HEK293T (cell line): ENCODE results near the gene MCL1.

Source experiments
- CTCF ChIA-PET: fragments of 350-600 bp; formaldehyde crosslinking; extraction: SDS; loops from one replicate; lab custom pipeline; 2021; ENCODE audit warnings: antibody characterized with exemption, inconsistent platforms; lab: Yijun Ruan, JAX
- POLR2A ChIA-PET: fragments of 350-600 bp; formaldehyde crosslinking; extraction: SDS; loops from one replicate; lab custom pipeline; 2020; ENCODE audit warnings: antibody characterized with exemption, inconsistent platforms; lab: Yijun Ruan, JAX
- DNase-seq: peaks from one replicate; pipeline ENCODE4 v3.0.0; 2012; ENCODE audit warnings: mixed read lengths; ENCODE audit errors: extremely low spot score
- ARNT ChIP-seq: fragments of 450-650 bp; IDR thresholded peaks from 2 replicates; pipeline ENCODE4 v1.6.1; 2017; ENCODE audit warnings: mild to moderate bottlenecking
- BHLHE40 ChIP-seq: fragments of 450-650 bp; IDR thresholded peaks from 2 replicates; pipeline ENCODE4 v1.6.1; 2016; ENCODE audit warnings: mild to moderate bottlenecking, moderate library complexity, borderline replicate concordance
- CTBP1 ChIP-seq: fragments of 450-650 bp; IDR thresholded peaks from 2 replicates; pipeline ENCODE4 v1.6.1; 2016; ENCODE audit warnings: borderline replicate concordance
- ELF4 ChIP-seq: fragments of 450-650 bp; IDR thresholded peaks from 2 replicates; pipeline ENCODE4 v1.6.1; 2017; ENCODE audit warnings: antibody characterized with exemption
- FOXA1 ChIP-seq: fragments of 450-650 bp; IDR thresholded peaks from 2 replicates; pipeline ENCODE4 v1.6.1; 2016; ENCODE audit warnings: mild to moderate bottlenecking
- FOXK2 ChIP-seq: fragments of 450-650 bp; IDR thresholded peaks from 2 replicates; pipeline ENCODE4 v1.6.1; 2016; ENCODE audit warnings: mild to moderate bottlenecking
- FOXM1 ChIP-seq: fragments of 450-650 bp; IDR thresholded peaks from 2 replicates; pipeline ENCODE4 v1.6.1; 2017; ENCODE audit warnings: mild to moderate bottlenecking, borderline replicate concordance
- HDGF ChIP-seq: fragments of 450-650 bp; IDR thresholded peaks from 2 replicates; pipeline ENCODE4 v1.6.1; 2017; ENCODE audit warnings: antibody characterized with exemption, borderline replicate concordance
- L3MBTL2 ChIP-seq: fragments of 450-650 bp; conservative IDR thresholded peaks from 2 replicates; pipeline ENCODE4 v1.6.1; 2016; ENCODE audit warnings: mild to moderate bottlenecking
- LEF1 ChIP-seq: fragments of 450-650 bp; IDR thresholded peaks from 2 replicates; pipeline ENCODE4 v1.6.1; 2017; ENCODE audit warnings: mild to moderate bottlenecking, borderline replicate concordance
- NFRKB ChIP-seq: fragments of 450-650 bp; IDR thresholded peaks from 2 replicates; pipeline ENCODE4 v1.6.1; 2016; ENCODE audit warnings: mild to moderate bottlenecking, moderate library complexity
- SP1 ChIP-seq: fragments of 450-650 bp; IDR thresholded peaks from 2 replicates; pipeline ENCODE4 v1.6.1; 2017
- SUZ12 ChIP-seq: fragments of 450-650 bp; IDR thresholded peaks from 2 replicates; pipeline ENCODE4 v1.6.1; 2016; ENCODE audit warnings: mild to moderate bottlenecking
- TARDBP ChIP-seq: fragments of 450-650 bp; IDR thresholded peaks from 2 replicates; pipeline ENCODE4 v1.6.1; 2016
- ZNF384 ChIP-seq: fragments of 450-650 bp; IDR thresholded peaks from 2 replicates; pipeline ENCODE4 v1.6.1; 2016
- TF ChIP-seq, protein P1 (sequence below): fragments of 450-650 bp; IDR thresholded peaks from 2 replicates; pipeline ENCODE4 v1.6.1; 2016

The MCL1 gene

GRCh38 chr1:150548632-150549495 is 30.5 kb downstream of the MCL1 start, which contains the start of gene ADAMTSL4:
Gene ADAMTSL4 (plus strand): TSS chr1:150549408. CDS start chr1:150552289, 2,881 bp downstream.
- CTCF ChIA-PET, result interaction anchor here (0.5 to 3.7 kb wide), 10 partner anchors 11 to 1426 kb away, joined by 3 to 19 read pairs (median 3); no protein-coding TSS in a partner anchor
- POLR2A ChIA-PET, result interaction anchor here (0.8 to 1.4 kb wide), 8 partner anchors 13 to 81 kb away, joined by 3 to 6 read pairs (median 4); partner anchors contain the start of genes ENSA, FALEC and MCL1
- no peak for TF ChIP-seq FOXK2
- no peak for TF ChIP-seq NFRKB
- no peak for TF ChIP-seq FOXM1
- no peak for TF ChIP-seq HDGF
- TF ChIP-seq TARDBP, result no peak
- TF ChIP-seq, protein P1, sequence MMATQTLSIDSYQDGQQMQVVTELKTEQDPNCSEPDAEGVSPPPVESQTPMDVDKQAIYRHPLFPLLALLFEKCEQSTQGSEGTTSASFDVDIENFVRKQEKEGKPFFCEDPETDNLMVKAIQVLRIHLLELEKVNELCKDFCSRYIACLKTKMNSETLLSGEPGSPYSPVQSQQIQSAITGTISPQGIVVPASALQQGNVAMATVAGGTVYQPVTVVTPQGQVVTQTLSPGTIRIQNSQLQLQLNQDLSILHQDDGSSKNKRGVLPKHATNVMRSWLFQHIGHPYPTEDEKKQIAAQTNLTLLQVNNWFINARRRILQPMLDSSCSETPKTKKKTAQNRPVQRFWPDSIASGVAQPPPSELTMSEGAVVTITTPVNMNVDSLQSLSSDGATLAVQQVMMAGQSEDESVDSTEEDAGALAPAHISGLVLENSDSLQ, result no peak
- TF ChIP-seq SUZ12, result no peak
- no peak for TF ChIP-seq ELF4
- TF ChIP-seq CTBP1, result no peak
- TF ChIP-seq BHLHE40, result no peak
- no peak for TF ChIP-seq ZNF384
- no peak for TF ChIP-seq SP1
- DNase-seq, result peak; percentile 78

GRCh38 chr1:150548324-150548631 is 31.1 kb downstream of the MCL1 start:
- POLR2A ChIA-PET, result interaction anchor here (0.8 to 1.4 kb wide), 6 partner anchors 14 to 81 kb away, joined by 3 to 6 read pairs (median 4); partner anchors contain the start of genes ENSA, FALEC and MCL1
- TF ChIP-seq FOXK2 (no peak), FOXM1 (no peak), TARDBP (no peak), SUZ12 (no peak), BHLHE40 (no peak), L3MBTL2 (no peak), FOXA1 (no peak), ZNF384 (no peak), SP1 (no peak), HDGF (no peak), ELF4 (no peak), LEF1 (no peak), ARNT (no peak)
- TF ChIP-seq, protein P1, result no peak
- CTCF ChIA-PET, result interaction anchor here (0.6 to 3.7 kb wide), 7 partner anchors 11 to 327 kb away, joined by 3 to 19 read pairs (median 7); no protein-coding TSS in a partner anchor
- DNase-seq, result no peak

DNA sequence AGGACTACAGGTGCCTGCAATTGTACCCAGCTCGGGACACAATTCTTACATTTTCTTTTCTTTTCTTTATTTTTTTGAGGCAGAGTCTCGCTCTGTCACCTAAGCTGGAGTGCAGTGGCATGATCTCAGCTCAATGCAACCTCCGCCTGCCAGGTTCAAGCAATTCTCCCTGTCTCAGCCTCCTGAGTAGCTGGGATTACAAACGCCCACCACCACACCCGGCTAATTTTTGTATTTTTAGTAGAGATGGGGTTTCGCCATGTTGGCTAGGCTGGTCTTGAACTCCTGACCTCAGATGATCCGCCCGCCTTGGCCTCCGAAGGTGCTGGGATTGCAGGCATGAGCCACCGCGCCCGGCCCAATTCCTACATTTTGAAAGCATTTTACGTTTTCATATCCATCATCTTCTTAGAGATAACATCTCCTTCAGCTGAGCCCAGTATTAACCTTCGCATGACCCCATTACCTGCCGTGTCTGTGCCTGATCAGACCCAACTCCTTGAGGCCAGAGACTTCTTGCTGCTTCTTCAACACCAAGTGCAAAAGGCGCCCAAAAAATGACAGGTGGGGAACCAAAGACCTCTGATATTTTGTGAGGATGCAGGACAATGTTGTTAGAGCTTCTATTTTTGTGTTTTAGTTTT is 33.0 kb downstream of the MCL1 start:
- TF ChIP-seq ARNT, result no peak
- TF ChIP-seq NFRKB, result no peak
- TF ChIP-seq SUZ12, result no peak
- TF ChIP-seq HDGF, result no peak
- TF ChIP-seq ELF4, result no peak
- TF ChIP-seq CTBP1, result no peak
- no peak for DNase-seq
- POLR2A ChIA-PET, result interaction anchor here (0.7 kb wide), 1 partner anchor 31 kb away, joined by 3 read pairs; the partner anchor contains the start of gene FALEC
- CTCF ChIA-PET, result no interaction called here

- TF ChIP-seq L3MBTL2 (no peak), NFRKB (no peak), SP1 (no peak), FOXK2 (no peak), FOXA1 (no peak), ARNT (no peak), ZNF384 (no peak), FOXM1 (no peak), LEF1 (no peak), BHLHE40 (no peak), TARDBP (no peak), CTBP1 (no peak), ELF4 (no peak), SUZ12 (no peak), HDGF (no peak)
- TF ChIP-seq, protein P1, result no peak
- POLR2A ChIA-PET, result interaction anchor here (1.6 kb wide), 1 partner anchor 29 kb away, joined by 4 read pairs; no protein-coding TSS in a partner anchor
- no peak for DNase-seq
Measured at GRCh38 chr1:150545486-150546032, 33.9 kb downstream of the MCL1 start.

DNA sequence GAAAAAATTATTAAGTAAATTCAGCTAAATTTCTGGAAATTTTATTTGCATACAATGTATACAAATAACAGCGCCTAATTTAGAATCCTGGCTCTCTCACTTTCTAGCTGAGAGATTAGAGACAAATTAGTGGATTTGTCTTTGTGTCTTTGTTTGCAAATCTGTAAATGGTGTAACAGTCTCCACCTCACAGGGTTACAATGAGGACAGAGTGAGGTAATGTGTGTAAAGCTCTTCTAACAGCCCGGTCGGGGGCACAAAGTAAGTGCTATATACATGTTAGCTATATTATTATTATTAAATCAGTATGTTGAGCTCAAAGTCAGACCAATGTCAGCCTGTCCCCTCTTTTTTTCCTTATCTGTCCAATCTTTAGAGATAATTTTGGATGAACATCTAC is 35.2 kb downstream of the MCL1 start:
- no peak for DNase-seq
- CTCF ChIA-PET, result interaction anchor here (0.6 to 1.6 kb wide), 5 partner anchors 11 to 944 kb away, joined by 3 to 11 read pairs (median 4); no protein-coding TSS in a partner anchor
- no peak for TF ChIP-seq ARNT
- no peak for TF ChIP-seq TARDBP
- no peak for TF ChIP-seq NFRKB
- TF ChIP-seq L3MBTL2, result no peak
- no peak for TF ChIP-seq SUZ12
- no peak for TF ChIP-seq FOXK2
- TF ChIP-seq, protein P1, result no peak
- no peak for TF ChIP-seq SP1
- no peak for TF ChIP-seq ELF4
- TF ChIP-seq LEF1, result no peak
- TF ChIP-seq ZNF384, result no peak
- TF ChIP-seq FOXA1, result no peak
- no peak for TF ChIP-seq CTBP1
- TF ChIP-seq HDGF, result no peak
- no peak for TF ChIP-seq FOXM1
- no peak for TF ChIP-seq BHLHE40
- POLR2A ChIA-PET, result interaction anchor here (1.4 to 1.6 kb wide), 2 partner anchors 28 to 85 kb away, joined by 4 to 5 read pairs; partner anchors contain the start of gene ENSA

More at GRCh38 chr1:150545486-150546032, 33.9 kb downstream of the MCL1 start:
- CTCF ChIA-PET, result interaction anchor here (0.5 to 1.2 kb wide), 3 partner anchors 13 to 191 kb away, joined by 4 to 11 read pairs (median 4); no protein-coding TSS in a partner anchor
